ENCODE data around the gene EEF2K.

EEF2K gene

GRCh38 chr16:22321340-22322001 is 115.4 kb downstream of the EEF2K start:
- Histone ChIP-seq H3K9ac (ENCODE audit: low read depth, low read length) (peak overlapping the region; percentile 31; the same call in 1 of the 2 replicates), H3K27me3 (ENCODE audit: insufficient read depth, low read length) (no peaks in the 10 kb centered on the region), H3K4me1 (ENCODE audit: insufficient read depth, low read length) (no peaks in the 10 kb centered on the region), H3K27ac (ENCODE audit: low read depth, low read length) (peak overlapping the region; percentile 28; the same call in 1 of the 2 replicates), H3K36me3 (ENCODE audit: insufficient read depth, low read length) (peaks cover 88% of the 10 kb centered on the region), H3K4me3 (ENCODE audit: low read length) (no peak overlapping the region), H3K9me3 (ENCODE audit: insufficient read depth, low read depth, low read length) (no peaks in the 10 kb centered on the region)
- WGBS: 60% methylated on average over 16 of the region's 16 CpGs

- Histone ChIP-seq H3K4me1 (ENCODE audit: insufficient read depth, low read length) (no peaks in the 10 kb centered on the region), H3K27me3 (ENCODE audit: insufficient read depth, low read length) (no peaks in the 10 kb centered on the region), H3K4me3 (ENCODE audit: low read length) (no peak overlapping the region), H3K27ac (ENCODE audit: low read depth, low read length) (no peak overlapping the region), H3K9me3 (ENCODE audit: insufficient read depth, low read depth, low read length) (no peaks in the 10 kb centered on the region), H3K36me3 (ENCODE audit: insufficient read depth, low read length) (peaks cover 88% of the 10 kb centered on the region), H3K9ac (ENCODE audit: low read depth, low read length) (0 out of 2 replicates have a peak overlapping the region, but pooled peaks have one; percentile 31)
- WGBS: 93% methylated on average over 11 of the region's 11 CpGs
Measured at GRCh38 chr16:22322021-22322471, 116.0 kb downstream of the EEF2K start.

GRCh38 chr16:22322741-22323140 is 116.7 kb downstream of the EEF2K start:
- no peaks in the 10 kb centered on the region for H3K4me1 ChIP-seq (ENCODE audit: insufficient read depth, low read length)
- peaks cover 88% of the 10 kb centered on the region for H3K36me3 ChIP-seq (ENCODE audit: insufficient read depth, low read length)
- WGBS: 97% methylated on average over 17 of the region's 17 CpGs
- no peak overlapping the region for H3K9ac ChIP-seq (ENCODE audit: low read depth, low read length)
- H3K9me3 ChIP-seq (ENCODE audit: insufficient read depth, low read depth, low read length): no peaks in the 10 kb centered on the region
- H3K4me3 ChIP-seq (ENCODE audit: low read length): no peak overlapping the region
- no peaks in the 10 kb centered on the region for H3K27me3 ChIP-seq (ENCODE audit: insufficient read depth, low read length)
- no peak overlapping the region for H3K27ac ChIP-seq (ENCODE audit: low read depth, low read length)

- Histone ChIP-seq H3K27ac (ENCODE audit: low read depth, low read length) (no peak overlapping the region), H3K27me3 (ENCODE audit: insufficient read depth, low read length) (no peaks in the 10 kb centered on the region), H3K9ac (ENCODE audit: low read depth, low read length) (no peak overlapping the region), H3K36me3 (ENCODE audit: insufficient read depth, low read length) (peaks cover 91% of the 10 kb centered on the region), H3K9me3 (ENCODE audit: insufficient read depth, low read depth, low read length) (no peaks in the 10 kb centered on the region), H3K4me3 (ENCODE audit: low read length) (no peak overlapping the region), H3K4me1 (ENCODE audit: insufficient read depth, low read length) (no peaks in the 10 kb centered on the region)
- 95% methylated on average over 12 of the region's 12 CpGs for WGBS
Measured at GRCh38 chr16:22323173-22323958, 117.3 kb downstream of the EEF2K start.

- Histone ChIP-seq H3K4me3 (ENCODE audit: low read length) (no peak overlapping the region), H3K27me3 (ENCODE audit: insufficient read depth, low read length) (no peaks in the 10 kb centered on the region), H3K36me3 (ENCODE audit: insufficient read depth, low read length) (peaks cover 92% of the 10 kb centered on the region), H3K27ac (ENCODE audit: low read depth, low read length) (no peak overlapping the region), H3K9ac (ENCODE audit: low read depth, low read length) (no peak overlapping the region), H3K4me1 (ENCODE audit: insufficient read depth, low read length) (no peaks in the 10 kb centered on the region), H3K9me3 (ENCODE audit: insufficient read depth, low read depth, low read length) (no peaks in the 10 kb centered on the region)
- 94% methylated on average over 24 of the region's 24 CpGs for WGBS
Measured at GRCh38 chr16:22323959-22324786, 118.1 kb downstream of the EEF2K start.

GRCh38 chr16:22324787-22325597 is 118.9 kb downstream of the EEF2K start:
- H3K27me3 ChIP-seq (ENCODE audit: insufficient read depth, low read length): no peaks in the 10 kb centered on the region
- H3K27ac ChIP-seq (ENCODE audit: low read depth, low read length): no peak overlapping the region
- H3K36me3 ChIP-seq (ENCODE audit: insufficient read depth, low read length): peaks cover 91% of the 10 kb centered on the region
- H3K4me1 ChIP-seq (ENCODE audit: insufficient read depth, low read length): no peaks in the 10 kb centered on the region
- no peak overlapping the region for H3K4me3 ChIP-seq (ENCODE audit: low read length)
- WGBS: 96% methylated on average over 19 of the region's 19 CpGs
- H3K9ac ChIP-seq (ENCODE audit: low read depth, low read length): no peak overlapping the region
- H3K9me3 ChIP-seq (ENCODE audit: insufficient read depth, low read depth, low read length): no peaks in the 10 kb centered on the region

- WGBS: 95% methylated on average over 46 of the region's 46 CpGs
- H3K9me3 ChIP-seq (ENCODE audit: insufficient read depth, low read depth, low read length): no peaks in the 10 kb centered on the region
- H3K9ac ChIP-seq (ENCODE audit: low read depth, low read length): no peak overlapping the region
- H3K4me1 ChIP-seq (ENCODE audit: insufficient read depth, low read length): no peaks in the 10 kb centered on the region
- H3K36me3 ChIP-seq (ENCODE audit: insufficient read depth, low read length): peaks cover 91% of the 10 kb centered on the region
- no peak overlapping the region for H3K27ac ChIP-seq (ENCODE audit: low read depth, low read length)
- H3K27me3 ChIP-seq (ENCODE audit: insufficient read depth, low read length): no peaks in the 10 kb centered on the region
- H3K4me3 ChIP-seq (ENCODE audit: low read length): no peak overlapping the region
Measured at GRCh38 chr16:22325598-22326368, 119.7 kb downstream of the EEF2K start.

- no peaks in the 10 kb centered on the region for H3K9me3 ChIP-seq (ENCODE audit: insufficient read depth, low read depth, low read length)
- 93% methylated on average over 4 of the region's 4 CpGs for WGBS
- no peak overlapping the region for H3K4me3 ChIP-seq (ENCODE audit: low read length)
- H3K27ac ChIP-seq (ENCODE audit: low read depth, low read length): no peak overlapping the region
- no peaks in the 10 kb centered on the region for H3K4me1 ChIP-seq (ENCODE audit: insufficient read depth, low read length)
- no peaks in the 10 kb centered on the region for H3K27me3 ChIP-seq (ENCODE audit: insufficient read depth, low read length)
- H3K9ac ChIP-seq (ENCODE audit: low read depth, low read length): no peak overlapping the region
- peaks cover 91% of the 10 kb centered on the region for H3K36me3 ChIP-seq (ENCODE audit: insufficient read depth, low read length)
Measured at GRCh38 chr16:22326369-22326652, 120.2 kb downstream of the EEF2K start.

- Histone ChIP-seq H3K36me3 (ENCODE audit: insufficient read depth, low read length) (peaks cover 91% of the 10 kb centered on the region), H3K9me3 (ENCODE audit: insufficient read depth, low read depth, low read length) (no peaks in the 10 kb centered on the region), H3K27ac (ENCODE audit: low read depth, low read length) (no peak overlapping the region), H3K9ac (ENCODE audit: low read depth, low read length) (no peak overlapping the region), H3K4me1 (ENCODE audit: insufficient read depth, low read length) (no peaks in the 10 kb centered on the region), H3K4me3 (ENCODE audit: low read length) (no peak overlapping the region), H3K27me3 (ENCODE audit: insufficient read depth, low read length) (no peaks in the 10 kb centered on the region)
- 93% methylated on average over 13 of the region's 13 CpGs for WGBS
Measured at GRCh38 chr16:22326771-22327445, 120.8 kb downstream of the EEF2K start.

- 95% methylated on average over 6 of the region's 6 CpGs for WGBS
- no peak overlapping the region for H3K27ac ChIP-seq (ENCODE audit: low read depth, low read length)
- H3K9me3 ChIP-seq (ENCODE audit: insufficient read depth, low read depth, low read length): no peaks in the 10 kb centered on the region
- H3K4me3 ChIP-seq (ENCODE audit: low read length): no peak overlapping the region
- no peaks in the 10 kb centered on the region for H3K4me1 ChIP-seq (ENCODE audit: insufficient read depth, low read length)
- no peaks in the 10 kb centered on the region for H3K27me3 ChIP-seq (ENCODE audit: insufficient read depth, low read length)
- peaks cover 91% of the 10 kb centered on the region for H3K36me3 ChIP-seq (ENCODE audit: insufficient read depth, low read length)
- H3K9ac ChIP-seq (ENCODE audit: low read depth, low read length): no peak overlapping the region
Measured at GRCh38 chr16:22327446-22327775, 121.3 kb downstream of the EEF2K start.
